Esophagus muscularis mucosa (tissue), 4 donors: ENCODE results near the gene DHTKD1. TPM values are rescaled to one million over a fixed set of nuclear protein-coding genes. Genes with fewer than 3 reads are reported as not detected.

ENCODE experiments used
- DNase-seq: peaks from one replicate; pipeline ENCODE4 v3.0.0-alpha.2; 2017; ENCODE audit errors: extremely low spot score
- H3K27ac ChIP-seq, 4 donors: fragments of 200-600 bp; sonication (generic); replicated peaks in 1 of 4; 1 replicate in 3 of 4; 2 replicates in 1 of 4; pipeline ENCODE4 v1.5.1; 2016 to 2019; ENCODE audit warnings: mild to moderate bottlenecking in 1 of 4
- H3K27me3 ChIP-seq, 4 donors: fragments of 200-600 bp; sonication (generic); one replicate each; pipeline versions ENCODE4 v1.5.1 to v1.6.0; 2016 to 2019
- H3K36me3 ChIP-seq, 4 donors: fragments of 200-600 bp; sonication (generic); one replicate each; pipeline ENCODE4 v1.5.1; 2016 to 2019
- H3K4me1 ChIP-seq, 4 donors: fragments of 200-600 bp; sonication (generic); one replicate each; pipeline ENCODE4 v1.5.1; 2016 to 2019
- H3K4me3 ChIP-seq, 4 donors: fragments of 200-600 bp; sonication (generic); 1 replicate in 2 of 4; 2 replicates in 2 of 4; pipeline ENCODE4 v1.5.1; 2016 to 2019; ENCODE audit warnings: mild to moderate bottlenecking in 4 of 4, moderate library complexity in 1 of 4
- H3K9me3 ChIP-seq, 4 donors: fragments of 200-600 bp; sonication (generic); 1 replicate in 3 of 4; 2 replicates in 1 of 4; pipeline ENCODE4 v1.5.1; 2016 to 2019
- CTCF ChIP-seq, 3 experiments: fragments of 200-600 bp in 2 of 3; fragments of 450-650 bp in 1 of 3; sonication (generic) in 2 of 3; IDR thresholded peaks; one replicate each; pipeline ENCODE4 v1.5.1; 2017 to 2019; ENCODE audit warnings: antibody characterized with exemption in 3 of 3, mild to moderate bottlenecking in 2 of 3, moderate library complexity in 1 of 3
- EP300 ChIP-seq: sonication (generic); formaldehyde crosslinking; IDR thresholded peaks from one replicate; pipeline ENCODE4 v1.6.1; 2017; ENCODE audit warnings: antibody characterized with exemption
- POLR2A ChIP-seq: fragments of 450-650 bp; IDR thresholded peaks from one replicate; pipeline ENCODE4 v1.6.1; 2017; ENCODE audit warnings: antibody characterized with exemption, moderate library complexity, mild to moderate bottlenecking, low read depth
- POLR2AphosphoS5 ChIP-seq, 2 donors: sonication (generic); formaldehyde crosslinking; IDR thresholded peaks; one replicate each; pipeline ENCODE4 v1.6.1; 2017; ENCODE audit warnings: antibody characterized with exemption in 2 of 2
- WGBS: methylation state at CpG from one replicate; pipeline ENCODE4 v1.1.5; 2018; 5-methylcytosine and 5-hydroxymethylcytosine counted together
- intact Hi-C: fragments of 100-400 bp; cut with DNase I; formaldehyde crosslinking; loops from one replicate; pipeline ENCODE4 v1.15.1; 2023
- total RNA-seq, 4 donors: library from RNA; depleted of rRNA; stranded (reverse); fragments of >200 nt; gene quantifications; one replicate each; pipeline versions ENCODE4 v1.1.0 to v1.2.1, GENCODE V29; 2016

DHTKD1 gene, protein sequence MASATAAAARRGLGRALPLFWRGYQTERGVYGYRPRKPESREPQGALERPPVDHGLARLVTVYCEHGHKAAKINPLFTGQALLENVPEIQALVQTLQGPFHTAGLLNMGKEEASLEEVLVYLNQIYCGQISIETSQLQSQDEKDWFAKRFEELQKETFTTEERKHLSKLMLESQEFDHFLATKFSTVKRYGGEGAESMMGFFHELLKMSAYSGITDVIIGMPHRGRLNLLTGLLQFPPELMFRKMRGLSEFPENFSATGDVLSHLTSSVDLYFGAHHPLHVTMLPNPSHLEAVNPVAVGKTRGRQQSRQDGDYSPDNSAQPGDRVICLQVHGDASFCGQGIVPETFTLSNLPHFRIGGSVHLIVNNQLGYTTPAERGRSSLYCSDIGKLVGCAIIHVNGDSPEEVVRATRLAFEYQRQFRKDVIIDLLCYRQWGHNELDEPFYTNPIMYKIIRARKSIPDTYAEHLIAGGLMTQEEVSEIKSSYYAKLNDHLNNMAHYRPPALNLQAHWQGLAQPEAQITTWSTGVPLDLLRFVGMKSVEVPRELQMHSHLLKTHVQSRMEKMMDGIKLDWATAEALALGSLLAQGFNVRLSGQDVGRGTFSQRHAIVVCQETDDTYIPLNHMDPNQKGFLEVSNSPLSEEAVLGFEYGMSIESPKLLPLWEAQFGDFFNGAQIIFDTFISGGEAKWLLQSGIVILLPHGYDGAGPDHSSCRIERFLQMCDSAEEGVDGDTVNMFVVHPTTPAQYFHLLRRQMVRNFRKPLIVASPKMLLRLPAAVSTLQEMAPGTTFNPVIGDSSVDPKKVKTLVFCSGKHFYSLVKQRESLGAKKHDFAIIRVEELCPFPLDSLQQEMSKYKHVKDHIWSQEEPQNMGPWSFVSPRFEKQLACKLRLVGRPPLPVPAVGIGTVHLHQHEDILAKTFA
- total RNA-seq = 10 to 100 TPM; 19.2 to 44.4 (median 24.2) TPM

DNA sequence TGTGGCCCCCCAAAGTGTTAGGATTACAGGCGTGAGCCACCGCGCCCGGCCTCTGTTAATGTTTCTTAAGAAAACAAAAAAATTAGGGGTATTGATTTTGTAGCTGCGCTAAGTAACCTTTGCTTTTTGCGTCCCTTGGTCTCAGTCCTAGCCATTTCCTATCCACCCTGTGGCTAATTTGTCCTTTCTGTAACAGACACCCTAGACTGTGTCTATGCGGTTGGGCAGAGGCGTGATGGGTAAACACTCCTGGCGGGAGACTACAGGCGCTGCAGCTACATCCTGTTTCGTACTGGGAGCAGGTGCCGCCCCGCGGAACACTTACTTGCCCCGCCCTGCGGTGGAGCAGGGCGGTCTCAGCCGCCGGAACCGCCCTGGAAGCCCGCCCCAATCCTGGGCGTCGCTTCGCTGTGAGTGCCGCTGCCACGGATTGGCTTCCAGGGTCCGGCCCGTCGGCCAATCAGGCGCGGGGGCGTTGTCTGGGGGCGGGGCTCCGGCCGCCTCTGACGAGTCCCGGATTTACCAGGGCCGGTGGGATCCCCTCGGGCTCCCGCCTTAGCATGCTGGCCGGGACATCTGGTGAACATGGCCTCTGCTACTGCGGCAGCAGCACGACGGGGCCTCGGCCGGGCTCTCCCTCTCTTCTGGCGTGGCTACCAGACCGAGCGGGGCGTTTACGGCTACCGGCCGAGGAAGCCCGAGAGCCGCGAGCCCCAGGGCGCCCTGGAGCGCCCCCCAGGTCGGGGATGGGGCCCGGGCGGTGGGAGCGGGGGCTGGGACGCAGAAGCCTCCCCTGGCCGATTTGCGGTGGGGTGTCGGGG, at the start of gene DHTKD1:
Gene DHTKD1, plus strand, starts transcription at position 506 of the 821 bp plus-strand sequence. Its CDS starts 80 bp downstream, at position 586.
- peaks cover 8 to 21% (median 16%) of the 10 kb centered on the region in 4 donors for H3K4me1 ChIP-seq
- peak within 1 kb of the TSS; percentile 83 to 92 (median 86) for H3K27ac ChIP-seq
- H3K36me3 ChIP-seq = no peaks in the 10 kb centered on the region
- no peaks in the 10 kb centered on the region for H3K27me3 ChIP-seq
- intact Hi-C loops = loop anchor here (2.0 to 5.0 kb wide), 2 partner anchors 26 to 59 kb away; partner anchors contain the start of genes SEC61A2 and UPF2
- peak; percentile 100 for DNase-seq
- TF ChIP-seq POLR2A (no peak), CTCF (IDR thresholded peaks at IDR 0.05) (peak; percentile 15 to 62 (median 30)), EP300 (no peak), POLR2AphosphoS5 (IDR thresholded peaks at IDR 0.05) (peak; percentile 85 to 93)
- H3K4me3 ChIP-seq = peak within 1 kb of the TSS; percentile 84 to 100 (median 98)
- H3K9me3 ChIP-seq = no peaks in the 10 kb centered on the region
- 30% methylated on average over 9 of the region's 66 CpGs for WGBS

GRCh38 chr10:12019283-12019971, 49.3 kb upstream of the DHTKD1 start:
- TF ChIP-seq CTCF (IDR thresholded peaks at IDR 0.05) (no peak), EP300 (no peak), POLR2A (no peak), POLR2AphosphoS5 (IDR thresholded peaks at IDR 0.05) (no peak)
- Histone ChIP-seq H3K36me3 (peaks cover 0 to 13% (median 4%) of the 10 kb centered on the region in 4 donors), H3K4me1 (peaks cover 0 to 33% (median 22%) of the 10 kb centered on the region in 4 donors), H3K27me3 (no peaks in the 10 kb centered on the region), H3K27ac (peak overlapping the region in 1 of 4 donors; percentile 3), H3K9me3 (no peaks in the 10 kb centered on the region), H3K4me3 (no peak overlapping the region)
- intact Hi-C loops = no loop called here
- no peak for DNase-seq
- 82% methylated on average over 9 of the region's 9 CpGs for WGBS

DNA sequence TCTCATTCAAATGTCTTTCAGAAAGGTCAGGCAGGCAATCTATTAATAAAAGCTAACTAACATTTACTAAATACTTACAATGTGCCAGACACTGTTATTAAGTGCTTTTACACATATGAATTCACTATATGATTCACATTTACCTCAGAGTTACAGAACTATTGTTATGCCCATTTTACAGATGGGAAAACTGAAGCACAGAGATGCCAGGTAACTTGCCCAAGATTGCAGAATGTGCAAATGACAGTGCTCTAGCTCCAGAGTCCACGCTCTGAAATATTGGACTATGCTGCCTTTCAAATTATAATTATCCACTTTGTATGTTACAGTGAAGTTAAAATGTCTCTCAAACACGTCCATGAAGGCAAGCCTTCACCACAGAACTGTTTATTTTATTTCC, 48.2 kb upstream of the DHTKD1 start:
- H3K4me3 ChIP-seq = no peak overlapping the region
- peaks cover 0 to 33% (median 22%) of the 10 kb centered on the region in 4 donors for H3K4me1 ChIP-seq
- no peaks in the 10 kb centered on the region for H3K27me3 ChIP-seq
- H3K27ac ChIP-seq = no peak overlapping the region
- no peak for TF ChIP-seq POLR2A
- TF ChIP-seq CTCF (IDR thresholded peaks at IDR 0.05) = no peak
- no peak for TF ChIP-seq EP300
- no peak for TF ChIP-seq POLR2AphosphoS5 (IDR thresholded peaks at IDR 0.05)
- peaks cover 0 to 19% (median 7%) of the 10 kb centered on the region in 4 donors for H3K36me3 ChIP-seq
- DNase-seq = no peak
- 79% methylated on average over 2 of the region's 2 CpGs for WGBS
- no peaks in the 10 kb centered on the region for H3K9me3 ChIP-seq
- intact Hi-C loops = no loop called here
